Measurements from ENCODE around the gene ACOX2. TPM values are rescaled to one million over a fixed set of nuclear protein-coding genes. Genes with fewer than 3 reads are reported as not detected.

The ACOX2 gene
- total RNA-seq, 2 donors from 2014 or later: not detected

DNA sequence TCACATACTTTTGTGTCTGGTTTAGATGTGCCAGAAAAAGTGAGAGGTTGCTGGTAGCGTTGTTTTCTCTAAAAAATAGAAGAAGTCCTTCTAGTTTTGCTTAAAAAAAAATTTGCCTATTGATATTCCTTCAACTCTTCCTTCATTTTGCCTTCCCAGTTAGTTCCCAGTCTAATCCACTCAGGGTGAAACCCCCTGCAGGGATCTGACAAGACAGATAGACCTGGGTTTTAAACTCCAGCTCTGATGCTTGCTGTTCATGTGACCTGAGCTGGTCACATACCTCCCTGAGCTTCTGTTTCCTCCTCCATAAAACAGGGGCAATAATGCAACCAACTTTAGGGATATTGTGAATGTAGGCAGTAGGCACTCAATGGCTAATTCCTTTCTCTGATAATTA is 63.7 kb downstream of the ACOX2 start:
- no peak for DNase-seq (ENCODE audit: low spot score in 2 of 2)
- no peak for ATAC-seq
- Mint-ChIP-seq H3K36me3 (no peaks in the 10 kb centered on the region), H3K9me3 (no peaks in the 10 kb centered on the region), H3K27ac (no peak overlapping the region)

DNA sequence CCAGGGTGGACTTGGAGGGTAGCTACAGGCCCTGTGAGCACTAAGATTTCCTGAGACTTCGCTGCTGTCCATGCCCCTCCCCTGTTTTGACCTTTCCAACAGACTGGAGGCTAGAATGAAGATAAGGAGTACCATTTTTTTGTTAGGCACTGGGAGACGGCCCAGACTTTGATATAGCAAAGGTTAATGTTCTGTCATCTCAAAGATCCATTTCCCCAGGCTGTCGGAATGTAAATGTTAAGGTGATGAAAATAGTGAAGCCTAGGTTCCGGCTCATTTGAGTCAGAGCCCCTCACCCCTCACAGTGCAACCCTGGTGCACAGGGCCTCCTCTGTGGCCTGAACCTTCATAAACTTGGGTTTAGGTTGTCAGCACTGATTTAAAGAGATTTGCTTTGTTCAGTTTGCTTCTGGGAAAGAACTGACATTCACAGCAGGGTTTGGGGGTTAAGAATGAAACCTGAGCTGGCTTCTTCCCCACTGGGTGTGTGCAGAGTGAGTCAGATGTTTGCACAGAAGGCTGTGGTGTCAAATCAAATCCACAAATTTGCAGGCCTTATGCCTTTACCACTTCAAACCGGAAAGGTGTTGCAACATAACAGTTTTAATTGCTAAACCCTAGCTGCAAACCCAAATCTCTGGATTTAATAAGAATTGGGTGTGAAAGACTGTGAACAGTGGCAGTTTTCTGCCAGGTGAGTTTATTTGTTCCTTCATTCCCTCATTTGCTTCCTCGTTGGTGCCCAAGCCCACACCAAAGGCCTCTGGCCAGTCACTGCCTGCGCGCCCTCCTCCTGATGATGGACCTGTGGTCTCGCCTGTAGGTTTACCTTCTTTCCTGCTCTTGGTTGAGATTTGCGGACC is 65.7 kb downstream of the ACOX2 start:
- Mint-ChIP-seq H3K27ac (peak overlapping the region in 1 of 2 donors; percentile 72), H3K9me3 (no peaks in the 10 kb centered on the region), H3K36me3 (no peaks in the 10 kb centered on the region)
- ATAC-seq (peak; percentile 94 to 96), DNase-seq (ENCODE audit: low spot score in 2 of 2) (peak; percentile 67 to 72)

DNA sequence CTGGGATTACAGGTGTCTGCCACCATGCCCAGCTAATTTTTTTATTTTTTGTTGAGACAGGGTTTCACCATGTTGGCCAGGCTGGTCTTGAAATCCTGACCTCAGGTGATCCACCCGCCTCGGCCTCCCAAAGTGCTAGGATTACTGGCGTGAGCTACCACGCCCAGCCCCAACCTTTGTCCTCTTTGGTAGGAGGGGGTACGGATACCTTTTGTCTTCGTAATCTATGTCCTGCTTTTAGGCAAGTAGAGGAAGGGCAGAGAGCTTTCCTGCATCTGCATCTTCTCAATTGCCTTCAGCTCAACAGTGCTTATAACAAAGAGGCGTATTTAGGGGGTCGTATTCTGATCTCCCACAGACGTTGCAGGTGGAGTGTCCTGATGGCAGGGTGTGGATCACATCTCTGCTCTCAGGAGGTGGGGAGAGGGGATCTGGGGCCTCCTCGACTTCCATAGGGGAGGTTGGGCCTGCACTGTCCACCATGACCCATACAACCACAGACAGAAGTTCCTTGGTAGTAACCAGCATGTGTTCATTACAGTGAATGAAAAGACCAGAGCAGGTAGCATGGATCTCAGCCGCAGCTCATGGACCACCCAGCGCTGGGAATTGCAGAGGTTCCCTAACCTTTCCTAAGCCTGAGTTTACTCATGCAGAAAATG is 66.5 kb downstream of the ACOX2 start:
- ATAC-seq (no peak), DNase-seq (ENCODE audit: low spot score in 2 of 2) (no peak)
- Mint-ChIP-seq H3K27ac (peak overlapping the region in 1 of 2 donors; percentile 72), H3K9me3 (no peaks in the 10 kb centered on the region), H3K36me3 (no peaks in the 10 kb centered on the region)

DNA sequence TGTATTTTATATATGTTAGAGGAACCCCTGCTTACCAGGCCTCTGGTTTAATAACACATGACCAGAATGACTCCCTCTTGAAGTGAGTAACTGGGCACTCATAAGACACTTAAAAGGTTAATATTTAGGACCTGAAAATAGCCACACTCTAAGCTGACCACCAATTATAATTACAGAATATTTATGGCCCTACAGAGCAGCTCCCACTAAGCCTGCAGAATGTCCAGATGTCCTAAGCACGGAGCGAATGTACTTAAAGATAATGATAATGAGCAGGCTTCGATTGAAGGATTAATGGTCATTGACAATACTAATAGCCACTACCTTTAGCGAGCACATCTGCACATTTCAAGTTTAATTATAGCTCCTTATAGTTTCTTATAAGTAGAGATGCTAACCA is 67.9 kb downstream of the ACOX2 start:
- DNase-seq (ENCODE audit: low spot score in 2 of 2): no peak
- ATAC-seq: no peak
- no peaks in the 10 kb centered on the region for H3K9me3 Mint-ChIP-seq
- no peak overlapping the region for H3K27ac Mint-ChIP-seq
- no peaks in the 10 kb centered on the region for H3K36me3 Mint-ChIP-seq

DNA sequence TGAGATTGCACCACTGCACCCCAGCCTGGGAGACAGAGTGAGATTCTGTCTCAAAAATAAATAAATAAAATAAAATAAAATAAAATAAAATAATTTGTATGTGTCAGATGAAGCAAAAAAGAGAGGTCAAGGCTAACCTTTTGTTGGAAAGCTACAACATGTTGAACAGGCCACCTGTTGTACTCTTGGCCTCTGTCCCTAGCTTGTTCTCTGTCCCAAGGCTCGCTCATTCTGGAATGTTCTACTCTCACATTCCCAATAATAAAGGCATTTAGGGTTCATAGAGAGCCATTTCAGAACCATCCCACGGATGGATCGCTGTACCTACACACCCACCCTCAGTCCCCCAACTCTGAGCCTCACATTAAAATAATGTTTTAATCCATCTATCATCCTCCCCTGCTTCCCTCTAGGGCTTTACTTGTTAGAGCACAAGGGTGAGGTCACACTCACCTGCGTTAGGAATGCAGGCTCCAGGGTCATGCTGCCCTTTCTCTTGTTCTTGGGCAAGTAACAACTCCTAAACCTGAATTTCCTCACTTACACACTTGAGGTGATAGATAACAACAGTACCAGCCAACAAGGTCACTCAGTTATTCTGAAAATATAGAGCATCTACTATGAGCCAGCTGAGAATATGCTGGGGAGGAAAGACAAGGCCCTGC is 70.0 kb downstream of the ACOX2 start:
- H3K36me3 Mint-ChIP-seq: no peaks in the 10 kb centered on the region
- no peaks in the 10 kb centered on the region for H3K9me3 Mint-ChIP-seq
- ATAC-seq (no peak), DNase-seq (ENCODE audit: low spot score in 2 of 2) (no peak)
- no peak overlapping the region for H3K27ac Mint-ChIP-seq

DNA sequence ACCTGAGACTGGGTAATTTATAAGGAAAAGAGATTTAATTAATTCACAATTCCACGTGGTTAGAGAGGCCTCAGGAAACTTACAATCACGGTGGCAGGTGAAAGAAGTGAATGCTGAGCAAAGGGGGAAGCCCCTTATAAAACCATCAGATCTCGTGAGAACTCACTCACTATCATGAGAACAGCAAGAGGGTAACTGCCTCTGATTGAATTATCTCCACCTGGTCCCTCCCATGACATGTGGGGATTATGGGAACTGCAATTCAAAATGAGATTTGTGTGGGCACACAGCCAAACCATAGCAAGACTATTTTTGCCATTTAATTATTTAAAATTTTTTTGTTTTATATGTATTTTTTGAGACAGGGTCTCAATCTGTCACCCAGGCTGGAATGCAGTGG is 72.1 kb downstream of the ACOX2 start:
- H3K27ac Mint-ChIP-seq: no peak overlapping the region
- H3K9me3 Mint-ChIP-seq: no peaks in the 10 kb centered on the region
- peak in 1 of 2 donors; percentile 15 for DNase-seq (ENCODE audit: low spot score in 2 of 2)
- H3K36me3 Mint-ChIP-seq: no peaks in the 10 kb centered on the region
- ATAC-seq: peak; percentile 47 to 53

DNA sequence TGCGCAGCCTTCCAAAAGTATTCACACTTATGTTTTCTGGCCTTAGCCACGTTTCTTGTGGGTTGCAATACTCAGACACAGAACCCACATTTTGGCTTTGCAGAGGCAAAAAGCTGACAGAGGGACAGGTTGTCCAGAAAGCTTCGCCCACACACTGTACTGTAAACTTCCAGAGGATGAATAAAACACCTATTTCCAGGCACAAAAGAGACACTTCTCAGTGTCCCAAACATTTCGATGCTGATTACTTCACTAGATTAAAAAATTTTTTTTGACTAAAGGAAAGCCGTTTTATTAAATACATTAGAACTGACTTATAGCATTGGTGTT is 73.1 kb downstream of the ACOX2 start:
- DNase-seq (ENCODE audit: low spot score in 2 of 2): no peak
- Mint-ChIP-seq H3K36me3 (no peaks in the 10 kb centered on the region), H3K27ac (peak overlapping the region in 1 of 2 donors; percentile 47), H3K9me3 (no peaks in the 10 kb centered on the region)
- ATAC-seq: no peak

DNA sequence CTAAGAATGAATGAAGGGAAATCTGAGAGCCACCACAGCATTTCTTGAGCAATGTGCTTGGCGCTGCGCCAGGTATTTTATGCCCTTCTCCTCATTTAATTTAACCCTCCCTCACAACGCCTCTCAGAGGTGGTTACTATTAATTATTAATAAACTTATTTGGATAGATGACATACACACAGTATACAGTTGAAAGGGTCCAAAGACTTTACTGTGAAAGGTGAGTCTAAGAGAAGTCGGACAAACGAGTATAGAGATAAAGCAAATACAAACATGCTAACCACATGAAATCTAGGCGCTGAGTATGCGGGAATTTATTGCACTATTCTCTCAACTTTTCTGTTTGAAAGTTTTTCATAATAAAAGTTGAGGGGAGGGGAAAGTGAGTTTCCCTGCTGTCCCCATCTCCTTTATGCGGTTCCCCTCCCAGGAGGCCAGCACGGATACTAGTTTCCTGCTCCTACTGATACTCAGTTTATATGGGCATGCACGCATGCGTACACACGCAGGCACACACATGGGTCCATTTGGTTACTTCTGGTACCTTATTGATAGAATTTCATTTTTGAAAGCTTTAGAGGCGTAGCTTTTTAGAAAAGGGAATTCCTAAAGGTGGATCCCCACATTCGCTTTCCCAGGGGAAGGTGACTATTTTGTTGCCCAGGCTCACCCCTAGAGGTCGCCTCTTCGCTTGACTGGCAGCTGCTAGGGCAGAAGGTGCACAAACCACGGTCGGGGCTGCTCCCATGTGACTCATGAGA is 73.6 kb downstream of the ACOX2 start:
- DNase-seq (ENCODE audit: low spot score in 2 of 2): peak; percentile 74 to 92
- peak; percentile 98 for ATAC-seq
- Mint-ChIP-seq H3K36me3 (no peaks in the 10 kb centered on the region), H3K9me3 (no peaks in the 10 kb centered on the region), H3K27ac (peak overlapping the region in 1 of 2 donors; percentile 47)

DNA sequence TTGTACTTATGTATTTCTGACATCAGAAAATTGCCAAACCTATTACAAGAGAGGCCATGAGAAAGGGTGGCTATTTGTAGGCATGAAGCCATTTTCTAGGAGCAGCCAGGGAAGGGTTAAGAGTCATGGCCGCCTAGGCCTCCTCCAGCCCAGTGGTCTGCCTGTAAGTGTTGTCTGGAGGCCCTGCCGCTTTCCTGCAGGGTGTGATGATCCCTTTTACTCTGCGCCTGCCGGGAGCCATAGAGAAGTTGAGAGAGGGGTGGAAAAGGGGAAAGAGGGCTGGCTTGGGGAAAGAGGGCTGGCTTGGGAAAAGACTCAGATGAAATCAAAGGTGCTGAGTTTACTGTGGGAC is 74.2 kb downstream of the ACOX2 start:
- Mint-ChIP-seq H3K36me3 (no peaks in the 10 kb centered on the region), H3K9me3 (no peaks in the 10 kb centered on the region), H3K27ac (no peak overlapping the region)
- ATAC-seq: no peak
- DNase-seq (ENCODE audit: low spot score in 2 of 2): no peak

DNA sequence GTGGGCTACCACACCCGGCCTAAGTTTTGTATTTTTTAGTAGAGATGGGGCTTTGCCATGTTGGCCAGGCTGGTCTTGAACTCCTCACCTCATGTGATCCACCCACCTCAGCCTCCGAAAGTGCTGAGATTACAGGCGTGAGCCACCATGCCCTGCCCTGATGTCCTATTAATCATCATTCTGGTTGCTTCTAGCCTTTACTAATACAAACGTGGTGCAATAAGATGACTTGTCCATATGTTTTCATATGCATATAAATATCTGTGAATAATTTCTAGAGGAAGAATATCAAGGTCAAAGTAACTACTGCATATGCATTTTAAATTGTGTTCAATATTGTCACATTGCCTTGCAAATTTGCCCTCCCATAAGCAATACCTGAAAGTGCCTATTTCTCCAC is 77.8 kb downstream of the ACOX2 start:
- Mint-ChIP-seq H3K9me3 (peaks cover 10 to 12% of the 10 kb centered on the region in 2 donors), H3K36me3 (peaks cover 7 to 14% of the 10 kb centered on the region in 2 donors), H3K27ac (no peak overlapping the region)
- DNase-seq (ENCODE audit: low spot score in 2 of 2): no peak
- ATAC-seq: no peak

Other genes with a start within 250 kb of the ACOX2 start
- 10 to 100 TPM; 14.7 to 16.8 TPM for gene RPP14, start 230.9 kb downstream of the ACOX2 start, total RNA-seq
- 10 to 100 TPM in 1 of 2 donors, 1 to 10 TPM in 1; 8.5 to 10.3 TPM for gene HTD2, start 230.7 kb downstream of the ACOX2 start, total RNA-seq
- gene PXK, start 204.3 kb downstream of the ACOX2 start, total RNA-seq: 10 to 100 TPM; 15.0 to 27.4 TPM
- 10 to 100 TPM; 53.0 to 56.5 TPM for gene PDHB, start 103.4 kb downstream of the ACOX2 start, total RNA-seq
- gene KCTD6, start 45.1 kb downstream of the ACOX2 start, total RNA-seq: 1 to 10 TPM; 2.5 to 5.7 TPM
- gene FAM107A, start 40.2 kb upstream of the ACOX2 start, total RNA-seq: not detected
- gene FAM3D, start 129.6 kb upstream of the ACOX2 start, total RNA-seq: not detected

All from activated naive CD4-positive, alpha-beta T cell treated with anti-CD3 and anti-CD28 coated beads, Interleukin-2, amount 50 U/mL, for 72 hours (primary cell).